Measurements from ENCODE around the gene FOXF2.
A peak's percentile ranks its signal among the peaks of the same experiment; 100 is the strongest.

DNA sequence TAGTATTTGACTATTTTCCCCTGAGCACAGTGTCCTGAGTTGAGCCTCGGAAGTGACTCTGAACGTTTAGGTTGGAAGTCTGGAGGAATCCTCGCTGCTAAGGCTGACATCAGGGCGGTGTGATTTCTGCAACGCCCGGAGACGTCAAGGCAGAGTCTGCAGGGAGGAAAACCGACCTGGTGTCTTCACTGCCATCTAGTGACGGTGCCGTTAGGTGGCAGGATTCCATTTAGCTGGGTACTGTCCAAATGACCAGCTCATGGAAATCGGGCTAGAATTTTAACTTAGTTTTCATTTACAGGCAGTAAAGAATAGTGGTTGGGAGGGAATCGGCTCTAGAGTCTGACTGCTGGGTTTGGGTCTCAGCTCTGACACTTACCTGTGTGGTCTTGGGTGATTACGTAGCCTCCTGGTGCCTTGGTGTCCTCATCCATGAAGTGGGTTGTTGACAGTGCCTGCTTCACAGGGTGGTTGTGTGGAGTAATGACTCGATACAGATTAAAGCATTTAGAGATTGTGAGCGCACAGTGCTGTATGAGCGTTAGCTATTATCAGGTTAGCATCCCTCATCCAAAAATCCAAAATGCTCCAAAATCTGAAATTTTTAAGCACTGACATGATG, 35.0 kb downstream of the FOXF2 start:
- TF ChIP-seq EZH2 (IDR thresholded peaks at IDR 0.05; ENCODE audit: low read length, unreplicated experiment) (no peak), EZH2phosphoT487 (IDR thresholded peaks at IDR 0.05; ENCODE audit: borderline replicate concordance, low read length) (no peak)
- TF ChIP-seq, protein P1, sequence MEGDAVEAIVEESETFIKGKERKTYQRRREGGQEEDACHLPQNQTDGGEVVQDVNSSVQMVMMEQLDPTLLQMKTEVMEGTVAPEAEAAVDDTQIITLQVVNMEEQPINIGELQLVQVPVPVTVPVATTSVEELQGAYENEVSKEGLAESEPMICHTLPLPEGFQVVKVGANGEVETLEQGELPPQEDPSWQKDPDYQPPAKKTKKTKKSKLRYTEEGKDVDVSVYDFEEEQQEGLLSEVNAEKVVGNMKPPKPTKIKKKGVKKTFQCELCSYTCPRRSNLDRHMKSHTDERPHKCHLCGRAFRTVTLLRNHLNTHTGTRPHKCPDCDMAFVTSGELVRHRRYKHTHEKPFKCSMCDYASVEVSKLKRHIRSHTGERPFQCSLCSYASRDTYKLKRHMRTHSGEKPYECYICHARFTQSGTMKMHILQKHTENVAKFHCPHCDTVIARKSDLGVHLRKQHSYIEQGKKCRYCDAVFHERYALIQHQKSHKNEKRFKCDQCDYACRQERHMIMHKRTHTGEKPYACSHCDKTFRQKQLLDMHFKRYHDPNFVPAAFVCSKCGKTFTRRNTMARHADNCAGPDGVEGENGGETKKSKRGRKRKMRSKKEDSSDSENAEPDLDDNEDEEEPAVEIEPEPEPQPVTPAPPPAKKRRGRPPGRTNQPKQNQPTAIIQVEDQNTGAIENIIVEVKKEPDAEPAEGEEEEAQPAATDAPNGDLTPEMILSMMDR (conservative IDR thresholded peaks at IDR 0.05; ENCODE audit: low read depth, low read length), result peak; percentile 82
